ENCODE data around the gene OPRM1. TPM values are rescaled to one million over a fixed set of nuclear protein-coding genes. Genes with fewer than 3 reads are reported as not detected.

OPRM1 gene
- total RNA-seq, 1 donor from 2014 or later = not detected

- no peak for DNase-seq (ENCODE audit: extremely low read depth, low read depth, low spot score)
Observed at GRCh38 chr6:154080461-154081189, 41.6 kb downstream of the OPRM1 start.

- DNase-seq (ENCODE audit: extremely low read depth, low read depth, low spot score) = no peak
Observed at GRCh38 chr6:154086510-154086909, 47.5 kb downstream of the OPRM1 start.

- no peak for DNase-seq (ENCODE audit: extremely low read depth, low read depth, low spot score)
Observed at GRCh38 chr6:154092326-154092962, 53.4 kb downstream of the OPRM1 start.

GRCh38 chr6:154093231-154094044, 54.4 kb downstream of the OPRM1 start:
- DNase-seq (ENCODE audit: extremely low read depth, low read depth, low spot score) = no peak

DNA sequence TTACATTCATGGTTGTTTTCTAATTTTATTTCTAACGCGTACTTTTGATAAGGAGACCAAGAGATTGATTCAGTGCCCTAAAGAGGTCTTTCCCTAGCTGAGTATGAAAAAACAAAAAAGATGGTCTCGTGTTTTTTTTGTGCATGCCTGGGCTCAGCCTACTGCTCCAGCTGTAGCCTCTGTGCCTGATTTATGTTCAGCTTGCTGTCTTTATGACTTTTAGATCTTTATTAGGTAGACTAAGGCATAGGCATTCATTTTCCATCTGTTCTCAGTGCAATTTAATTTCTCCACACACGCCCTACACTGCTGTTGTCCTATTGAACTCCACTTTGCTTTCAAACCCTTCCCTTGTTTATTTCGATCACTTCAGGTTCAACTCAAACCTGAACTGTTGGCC, 56.5 kb downstream of the OPRM1 start:
- no peak for DNase-seq (ENCODE audit: extremely low read depth, low read depth, low spot score)

- DNase-seq (ENCODE audit: extremely low read depth, low read depth, low spot score) = no peak
Observed at GRCh38 chr6:154096316-154096715, 57.3 kb downstream of the OPRM1 start.

DNA sequence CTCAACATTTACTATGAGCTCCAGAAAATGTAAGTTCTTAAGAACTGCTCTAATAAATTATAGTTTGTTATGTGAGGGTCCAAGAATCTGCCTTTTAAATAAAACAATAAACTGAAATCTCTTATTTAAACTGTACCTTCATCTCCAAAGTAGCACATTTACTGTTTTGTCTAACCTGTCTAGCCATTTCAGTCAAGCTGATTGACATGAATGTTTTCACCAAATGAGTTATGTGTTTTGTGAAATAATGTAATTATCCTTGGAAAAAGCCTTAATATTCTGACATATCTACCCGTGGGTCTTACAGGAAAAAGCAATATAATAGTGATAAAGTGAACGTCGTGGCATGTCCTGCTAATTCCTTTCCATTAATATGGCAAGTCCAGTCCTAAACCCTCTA, 57.8 kb downstream of the OPRM1 start:
- no peak for DNase-seq (ENCODE audit: extremely low read depth, low read depth, low spot score)

GRCh38 chr6:154099211-154099610, 60.2 kb downstream of the OPRM1 start:
- no peak for DNase-seq (ENCODE audit: extremely low read depth, low read depth, low spot score)

GRCh38 chr6:154106251-154106650, 67.2 kb downstream of the OPRM1 start:
- no peak for DNase-seq (ENCODE audit: extremely low read depth, low read depth, low spot score)

GRCh38 chr6:154111025-154111424, 72.0 kb downstream of the OPRM1 start:
- no peak for DNase-seq (ENCODE audit: extremely low read depth, low read depth, low spot score)

DNA sequence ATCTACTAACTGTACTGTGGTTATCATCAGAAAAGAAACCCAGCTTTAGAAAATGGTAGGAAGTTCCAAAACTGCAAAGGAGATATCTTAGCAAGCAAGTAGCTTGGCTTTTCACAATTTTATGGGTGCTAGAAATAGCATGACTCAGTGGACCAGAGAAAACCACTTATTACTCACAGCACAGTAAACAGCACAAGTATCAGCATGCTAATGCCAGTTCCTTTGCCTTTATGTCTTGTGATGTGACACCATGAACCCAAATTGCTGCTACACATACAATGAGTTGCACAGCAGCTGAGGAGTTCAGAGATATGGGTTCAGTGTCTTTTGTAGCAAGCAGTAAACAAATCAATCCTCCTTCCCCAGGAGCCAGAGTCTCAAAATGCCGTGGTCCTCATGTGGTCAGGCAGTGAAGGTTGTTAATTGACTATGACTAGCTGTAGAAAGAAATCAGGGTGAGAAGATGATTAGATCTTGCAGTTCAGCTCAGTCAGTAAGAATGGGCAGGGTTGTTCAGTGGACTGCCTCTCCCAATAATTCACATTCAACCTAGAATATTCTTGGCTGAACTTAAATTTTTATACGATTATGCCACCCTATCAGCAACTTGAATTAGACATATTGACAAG, 73.3 kb downstream of the OPRM1 start:
- DNase-seq (ENCODE audit: extremely low read depth, low read depth, low spot score) = no peak

- no peak for DNase-seq (ENCODE audit: extremely low read depth, low read depth, low spot score)
Observed at GRCh38 chr6:154113392-154113791, 74.4 kb downstream of the OPRM1 start.

DNA sequence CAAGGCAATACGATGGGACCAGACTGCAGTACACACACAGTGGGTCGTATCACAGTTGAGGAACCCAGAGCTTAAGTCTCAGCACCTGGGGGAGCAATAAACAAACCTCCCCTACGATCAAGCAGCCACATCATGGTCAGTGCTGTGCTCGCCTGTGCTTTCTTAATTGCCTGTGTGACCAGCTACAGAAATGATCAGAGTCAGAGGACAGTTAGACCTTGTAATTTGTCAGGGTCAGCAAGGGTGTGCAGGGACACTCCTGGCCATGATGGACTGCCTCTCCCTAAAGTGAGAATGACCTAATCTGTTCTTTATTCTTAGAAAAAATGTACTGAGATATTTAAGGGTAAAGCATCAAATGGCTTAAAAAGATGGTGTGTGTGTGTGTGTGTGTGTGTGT, 78.4 kb downstream of the OPRM1 start:
- no peak for DNase-seq (ENCODE audit: extremely low read depth, low read depth, low spot score)

DNA sequence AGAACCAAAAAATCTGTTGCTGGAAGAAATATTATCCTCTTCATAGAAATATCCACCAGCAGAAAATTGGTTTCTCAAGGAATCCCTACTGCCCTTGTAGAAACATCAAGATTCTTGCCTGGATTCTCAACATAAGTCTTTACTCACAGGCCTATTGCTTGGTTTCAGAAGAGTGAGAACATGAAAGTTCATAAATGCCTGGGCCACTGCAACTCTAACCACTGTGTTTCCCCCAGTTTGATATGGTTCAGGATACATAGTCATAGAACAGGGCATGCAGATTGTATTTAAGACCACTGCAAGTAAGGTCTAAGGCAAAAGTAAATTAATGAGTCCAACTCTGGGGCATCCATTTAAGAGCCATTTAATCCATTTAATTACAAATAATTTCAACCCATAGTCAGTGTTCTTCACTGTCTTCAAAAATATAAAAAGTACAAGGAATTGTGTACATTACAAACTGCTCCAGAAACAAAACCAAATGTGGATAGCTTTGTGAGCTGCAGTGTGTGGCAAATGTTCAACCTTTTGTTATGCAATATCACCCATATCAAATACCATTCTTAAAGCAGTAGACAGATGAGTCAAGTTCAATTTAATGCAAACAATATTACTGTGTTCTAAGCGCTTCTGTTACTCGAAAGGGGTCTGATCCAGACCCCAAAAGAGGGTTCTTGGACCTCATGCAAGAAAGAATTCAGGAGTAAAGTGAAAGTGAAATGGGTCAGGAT, 83.3 kb downstream of the OPRM1 start:
- no peak for DNase-seq (ENCODE audit: extremely low read depth, low read depth, low spot score)

- no peak for DNase-seq (ENCODE audit: extremely low read depth, low read depth, low spot score)
Observed at GRCh38 chr6:154123155-154123956, 84.3 kb downstream of the OPRM1 start.

- no peak for DNase-seq (ENCODE audit: extremely low read depth, low read depth, low spot score)
Observed at GRCh38 chr6:154125421-154125820, 86.4 kb downstream of the OPRM1 start.

DNA sequence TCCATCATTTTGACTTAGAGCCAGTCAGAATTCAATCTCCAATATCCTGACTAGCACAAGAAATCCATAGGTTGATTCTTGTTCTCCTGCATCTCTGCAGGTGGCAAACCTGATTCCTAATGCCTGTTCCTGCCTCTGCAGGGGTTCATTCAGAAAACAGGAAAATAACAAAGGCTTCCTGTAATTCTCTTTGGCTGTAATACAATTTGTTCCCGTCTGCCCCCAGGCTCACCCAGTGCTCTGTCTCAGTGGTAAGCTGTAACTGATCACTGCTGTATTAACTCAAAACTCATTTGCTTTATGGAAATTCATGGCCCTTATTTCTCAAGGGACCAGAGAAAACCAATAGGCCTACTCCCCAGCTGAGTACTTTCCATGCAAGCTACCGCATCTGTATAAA, 88.6 kb downstream of the OPRM1 start:
- DNase-seq (ENCODE audit: extremely low read depth, low read depth, low spot score) = no peak

- no peak for DNase-seq (ENCODE audit: extremely low read depth, low read depth, low spot score)
Observed at GRCh38 chr6:154134471-154135147, 95.6 kb downstream of the OPRM1 start.

DNA sequence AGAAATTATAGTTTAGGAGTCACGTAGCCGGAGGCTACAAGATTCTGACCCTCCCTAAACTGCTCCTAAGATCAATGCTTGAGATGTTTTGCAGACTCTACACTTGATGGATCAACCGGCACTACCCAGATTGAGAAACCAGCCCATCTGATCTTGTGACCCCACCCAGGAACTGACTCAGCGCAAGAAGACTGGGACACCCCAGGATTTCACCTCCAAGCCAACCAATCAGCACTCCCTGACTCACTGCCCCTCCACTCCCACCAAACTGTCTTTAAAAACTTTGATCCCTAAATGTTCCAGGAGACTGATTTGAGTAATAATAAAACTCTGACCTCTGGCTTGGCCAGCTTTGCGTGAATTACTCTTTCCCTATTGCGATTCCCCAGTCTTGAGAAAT, 99.8 kb downstream of the OPRM1 start:
- no peak for DNase-seq (ENCODE audit: extremely low read depth, low read depth, low spot score)

Measured in glomerular endothelial cell (primary cell).